GM23338 (cell line): ENCODE results near the gene COG2. TPM values are rescaled to one million over a fixed set of nuclear protein-coding genes. Genes with fewer than 3 reads are reported as not detected.

ENCODE experiments used
- ATAC-seq: fragments of 200-7000 bp; cut with Tn5 transposase; 3 replicates; pipeline ENCODE4 v1.9.1; 2020
- DNase-seq: peaks from one replicate; pipeline ENCODE4 v3.0.0-alpha.2; 2015; ENCODE audit warnings: low spot score
- H2AFZ ChIP-seq: fragments of 200-600 bp; sonication (generic); 2 replicates; pipeline ENCODE4 v1.8.0; 2016; ENCODE audit warnings: antibody characterized with exemption, mild to moderate bottlenecking, moderate library complexity
- H3F3A ChIP-seq: fragments of 200-600 bp; sonication (generic); replicated peaks from 2 replicates; pipeline ENCODE4 v1.8.0; 2017; ENCODE audit warnings: antibody characterized with exemption, mixed run types, low read depth
- H3K27ac ChIP-seq: fragments of 200-600 bp; sonication (generic); 2 replicates; pipeline ENCODE4 v1.6.1; 2016; ENCODE audit warnings: low read depth
- H3K27me3 ChIP-seq: fragments of 200-600 bp; sonication (generic); 2 replicates; pipeline ENCODE4 v1.8.0; 2016; ENCODE audit warnings: mild to moderate bottlenecking, mixed run types, moderate library complexity; ENCODE audit not compliant: insufficient read depth
- H3K36me3 ChIP-seq: fragments of 200-600 bp; sonication (generic); 2 replicates; pipeline ENCODE4 v1.8.0; 2016; ENCODE audit warnings: mild to moderate bottlenecking; ENCODE audit not compliant: insufficient read depth
- H3K4me1 ChIP-seq: fragments of 200-600 bp; sonication (generic); 2 replicates; pipeline ENCODE4 v1.8.0; 2016; ENCODE audit warnings: mild to moderate bottlenecking, moderate library complexity; ENCODE audit not compliant: insufficient read depth
- H3K4me2 ChIP-seq: fragments of 200-600 bp; sonication (generic); 2 replicates; pipeline ENCODE4 v1.7.1; 2017; ENCODE audit warnings: mixed run types
- H3K4me3 ChIP-seq: fragments of 200-600 bp; sonication (generic); 2 replicates; pipeline ENCODE4 v1.6.1; 2016; ENCODE audit warnings: mixed run types
- H3K79me2 ChIP-seq: fragments of 200-600 bp; sonication (generic); replicated peaks from 2 replicates; pipeline ENCODE4 v1.8.0; 2017; ENCODE audit warnings: mild to moderate bottlenecking; ENCODE audit not compliant: insufficient read depth
- H3K9me2 ChIP-seq: fragments of 200-600 bp; sonication (generic); 2 replicates; pipeline ENCODE4 v1.8.0; 2017; ENCODE audit not compliant: insufficient read depth
- H4K20me1 ChIP-seq: fragments of 200-600 bp; sonication (generic); replicated peaks from 2 replicates; pipeline ENCODE4 v1.8.0; 2017; ENCODE audit warnings: mild to moderate bottlenecking; ENCODE audit not compliant: insufficient read depth
- H3K27ac Mint-ChIP-seq: 2 replicates; pipeline ENCODE4 v1.8.0; 2020; ENCODE audit warnings: inconsistent platforms, mild to moderate bottlenecking, moderate library complexity, mixed read lengths
- H3K27me3 Mint-ChIP-seq: 3 replicates; pipeline ENCODE4 v1.8.0; 2022; ENCODE audit warnings: low read depth, mild to moderate bottlenecking, moderate library complexity, mixed read lengths, inconsistent platforms; ENCODE audit not compliant: insufficient read depth, poor library complexity
- H3K36me3 Mint-ChIP-seq: 3 replicates; pipeline ENCODE4 v1.8.0; 2021; ENCODE audit warnings: low read depth, mild to moderate bottlenecking, inconsistent platforms, moderate library complexity, mixed read lengths
- H3K4me1 Mint-ChIP-seq: 3 replicates; pipeline ENCODE4 v1.8.0; 2020; ENCODE audit warnings: mild to moderate bottlenecking, inconsistent platforms, mixed read lengths
- H3K4me3 Mint-ChIP-seq: 3 replicates; pipeline ENCODE4 v1.8.0; 2021; ENCODE audit warnings: moderate library complexity, mild to moderate bottlenecking, inconsistent platforms, mixed read lengths
- H3K9me3 Mint-ChIP-seq: 3 replicates; pipeline ENCODE4 v1.8.0; 2020; ENCODE audit warnings: moderate library complexity, mild to moderate bottlenecking, inconsistent platforms, mixed read lengths
- CREB1 ChIP-seq: fragments of 250-450 bp; sonication (Bioruptor Pico); IDR thresholded peaks from 2 replicates; pipeline ENCODE4 v1.5.0; 2020; ENCODE audit warnings: low read depth, mild to moderate bottlenecking, moderate library complexity
- ETS1 ChIP-seq: IDR thresholded peaks from 2 replicates; pipeline ENCODE4 v1.6.1; 2016; ENCODE audit warnings: antibody characterized with exemption
- EZH2 ChIP-seq: fragments of 200-600 bp; sonication (generic); IDR thresholded peaks from one replicate; pipeline ENCODE4 v1.8.0; 2017; ENCODE audit warnings: antibody characterized with exemption, mild to moderate bottlenecking, low read depth; ENCODE audit not compliant: unreplicated experiment
- EZH2phosphoT487 ChIP-seq: fragments of 200-600 bp; sonication (generic); IDR thresholded peaks from one replicate; pipeline ENCODE4 v1.8.1; 2018; ENCODE audit warnings: antibody characterized with exemption; ENCODE audit not compliant: unreplicated experiment
- JUNB ChIP-seq: IDR thresholded peaks from one replicate; pipeline ENCODE4 v1.6.1; 2016; ENCODE audit warnings: antibody characterized with exemption; ENCODE audit not compliant: unreplicated experiment
- NANOG ChIP-seq: IDR thresholded peaks from 2 replicates; pipeline ENCODE4 v1.6.1; 2016; ENCODE audit warnings: antibody characterized with exemption, borderline replicate concordance
- POLR2AphosphoS5 ChIP-seq: IDR thresholded peaks from 2 replicates; pipeline ENCODE4 v1.6.1; 2016; ENCODE audit warnings: antibody characterized with exemption, low read depth
- REST ChIP-seq: IDR thresholded peaks from one replicate; pipeline ENCODE4 v1.6.1; 2018; ENCODE audit warnings: antibody characterized with exemption; ENCODE audit not compliant: unreplicated experiment
- STAT1 ChIP-seq: IDR thresholded peaks from one replicate; pipeline ENCODE4 v1.6.1; 2016; ENCODE audit warnings: antibody characterized with exemption; ENCODE audit not compliant: unreplicated experiment
- ZNF114 ChIP-seq: fragments of 250-450 bp; sonication (Bioruptor Pico); IDR thresholded peaks from 2 replicates; pipeline ENCODE4 v1.5.0; 2020; ENCODE audit warnings: mild to moderate bottlenecking, moderate library complexity
- ZNF331 ChIP-seq: fragments of 250-450 bp; sonication (Bioruptor Pico); IDR thresholded peaks from 2 replicates; pipeline ENCODE4 v1.5.0; 2020; ENCODE audit warnings: low read depth, mild to moderate bottlenecking, moderate library complexity
- polyA plus RNA-seq: library from polyadenylated mRNA; unstranded; fragments of >200 nt; fragmentation: Nextera tagmentation; extraction: Ambion mirVana; gene quantifications from 2 replicates; pipeline ENCODE4 v1.2.1, GENCODE V29; 2016
- total RNA-seq: library from RNA; depleted of rRNA; stranded (reverse); fragments of >200 nt; shearing (Covaris generic); gene quantifications from 2 replicates; pipeline ENCODE4 v1.2.3, GENCODE V29; 2014
- TF ChIP-seq, protein P1 (sequence below), 2 experiments: fragments of 200-600 bp in 1 of 2; sonication (generic) in 1 of 2; conservative IDR thresholded peaks; 2 replicates each; pipeline versions ENCODE4 v1.5.1 to v1.6.1; 2016 to 2017; ENCODE audit warnings: antibody characterized with exemption in 2 of 2, low read depth in 2 of 2, mild to moderate bottlenecking in 2 of 2, moderate library complexity in 1 of 2
- TF ChIP-seq, protein P2 (sequence below): fragments of 250-450 bp; sonication (Bioruptor Pico); IDR thresholded peaks from 2 replicates; pipeline ENCODE4 v1.5.0; 2020; ENCODE audit warnings: mild to moderate bottlenecking, moderate library complexity

Gene COG2
- total and polyA plus RNA-seq, 2 experiments from 2014 or later: 35.8 to 38.5 TPM

DNA sequence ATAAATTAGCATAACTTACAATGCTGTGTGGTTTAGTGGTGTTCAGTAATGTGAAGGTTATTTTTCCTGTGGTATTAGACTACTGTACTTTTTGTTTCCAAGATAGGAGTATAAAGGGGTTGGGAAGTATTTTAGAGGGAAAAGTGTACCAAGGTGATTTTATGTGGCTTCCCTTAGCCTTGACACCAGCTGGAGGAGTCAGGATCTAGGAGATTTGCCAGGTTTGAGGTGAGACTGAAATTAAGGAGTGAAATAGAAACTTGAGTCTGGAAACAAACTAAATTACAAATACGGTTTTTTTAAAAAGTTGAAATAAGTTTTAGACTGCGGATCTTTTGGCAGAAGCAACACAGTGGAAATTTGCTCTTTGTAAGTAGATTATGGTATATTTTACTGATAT is 32.3 kb downstream of the COG2 start:
- peaks cover 23% of the 10 kb centered on the region for H3K36me3 ChIP-seq
- DNase-seq (no peak), ATAC-seq (no peak)
- H3K4me3 ChIP-seq: no peak overlapping the region
- H3K4me1 ChIP-seq: no peaks in the 10 kb centered on the region
- Mint-ChIP-seq H3K36me3 (peaks cover 52% of the 10 kb centered on the region), H3K27me3 (peaks cover 3% of the 10 kb centered on the region), H3K27ac (no peak overlapping the region), H3K4me1 (no peaks in the 10 kb centered on the region), H3K4me3 (no peak overlapping the region), H3K9me3 (no peaks in the 10 kb centered on the region)
- TF ChIP-seq ZNF331 (no peak), EZH2phosphoT487 (no peak), STAT1 (no peak), REST (no peak), JUNB (no peak), ETS1 (no peak), ZNF114 (CRISPR knock-in tag) (no peak), POLR2AphosphoS5 (no peak), EZH2 (no peak), CREB1 (CRISPR knock-in tag) (no peak), NANOG (no peak)
- TF ChIP-seq, protein P1, sequence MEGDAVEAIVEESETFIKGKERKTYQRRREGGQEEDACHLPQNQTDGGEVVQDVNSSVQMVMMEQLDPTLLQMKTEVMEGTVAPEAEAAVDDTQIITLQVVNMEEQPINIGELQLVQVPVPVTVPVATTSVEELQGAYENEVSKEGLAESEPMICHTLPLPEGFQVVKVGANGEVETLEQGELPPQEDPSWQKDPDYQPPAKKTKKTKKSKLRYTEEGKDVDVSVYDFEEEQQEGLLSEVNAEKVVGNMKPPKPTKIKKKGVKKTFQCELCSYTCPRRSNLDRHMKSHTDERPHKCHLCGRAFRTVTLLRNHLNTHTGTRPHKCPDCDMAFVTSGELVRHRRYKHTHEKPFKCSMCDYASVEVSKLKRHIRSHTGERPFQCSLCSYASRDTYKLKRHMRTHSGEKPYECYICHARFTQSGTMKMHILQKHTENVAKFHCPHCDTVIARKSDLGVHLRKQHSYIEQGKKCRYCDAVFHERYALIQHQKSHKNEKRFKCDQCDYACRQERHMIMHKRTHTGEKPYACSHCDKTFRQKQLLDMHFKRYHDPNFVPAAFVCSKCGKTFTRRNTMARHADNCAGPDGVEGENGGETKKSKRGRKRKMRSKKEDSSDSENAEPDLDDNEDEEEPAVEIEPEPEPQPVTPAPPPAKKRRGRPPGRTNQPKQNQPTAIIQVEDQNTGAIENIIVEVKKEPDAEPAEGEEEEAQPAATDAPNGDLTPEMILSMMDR (conservative IDR thresholded peaks at IDR 0.05; ENCODE audit: low read depth in 2 of 2): no peak
- TF ChIP-seq, protein P2, sequence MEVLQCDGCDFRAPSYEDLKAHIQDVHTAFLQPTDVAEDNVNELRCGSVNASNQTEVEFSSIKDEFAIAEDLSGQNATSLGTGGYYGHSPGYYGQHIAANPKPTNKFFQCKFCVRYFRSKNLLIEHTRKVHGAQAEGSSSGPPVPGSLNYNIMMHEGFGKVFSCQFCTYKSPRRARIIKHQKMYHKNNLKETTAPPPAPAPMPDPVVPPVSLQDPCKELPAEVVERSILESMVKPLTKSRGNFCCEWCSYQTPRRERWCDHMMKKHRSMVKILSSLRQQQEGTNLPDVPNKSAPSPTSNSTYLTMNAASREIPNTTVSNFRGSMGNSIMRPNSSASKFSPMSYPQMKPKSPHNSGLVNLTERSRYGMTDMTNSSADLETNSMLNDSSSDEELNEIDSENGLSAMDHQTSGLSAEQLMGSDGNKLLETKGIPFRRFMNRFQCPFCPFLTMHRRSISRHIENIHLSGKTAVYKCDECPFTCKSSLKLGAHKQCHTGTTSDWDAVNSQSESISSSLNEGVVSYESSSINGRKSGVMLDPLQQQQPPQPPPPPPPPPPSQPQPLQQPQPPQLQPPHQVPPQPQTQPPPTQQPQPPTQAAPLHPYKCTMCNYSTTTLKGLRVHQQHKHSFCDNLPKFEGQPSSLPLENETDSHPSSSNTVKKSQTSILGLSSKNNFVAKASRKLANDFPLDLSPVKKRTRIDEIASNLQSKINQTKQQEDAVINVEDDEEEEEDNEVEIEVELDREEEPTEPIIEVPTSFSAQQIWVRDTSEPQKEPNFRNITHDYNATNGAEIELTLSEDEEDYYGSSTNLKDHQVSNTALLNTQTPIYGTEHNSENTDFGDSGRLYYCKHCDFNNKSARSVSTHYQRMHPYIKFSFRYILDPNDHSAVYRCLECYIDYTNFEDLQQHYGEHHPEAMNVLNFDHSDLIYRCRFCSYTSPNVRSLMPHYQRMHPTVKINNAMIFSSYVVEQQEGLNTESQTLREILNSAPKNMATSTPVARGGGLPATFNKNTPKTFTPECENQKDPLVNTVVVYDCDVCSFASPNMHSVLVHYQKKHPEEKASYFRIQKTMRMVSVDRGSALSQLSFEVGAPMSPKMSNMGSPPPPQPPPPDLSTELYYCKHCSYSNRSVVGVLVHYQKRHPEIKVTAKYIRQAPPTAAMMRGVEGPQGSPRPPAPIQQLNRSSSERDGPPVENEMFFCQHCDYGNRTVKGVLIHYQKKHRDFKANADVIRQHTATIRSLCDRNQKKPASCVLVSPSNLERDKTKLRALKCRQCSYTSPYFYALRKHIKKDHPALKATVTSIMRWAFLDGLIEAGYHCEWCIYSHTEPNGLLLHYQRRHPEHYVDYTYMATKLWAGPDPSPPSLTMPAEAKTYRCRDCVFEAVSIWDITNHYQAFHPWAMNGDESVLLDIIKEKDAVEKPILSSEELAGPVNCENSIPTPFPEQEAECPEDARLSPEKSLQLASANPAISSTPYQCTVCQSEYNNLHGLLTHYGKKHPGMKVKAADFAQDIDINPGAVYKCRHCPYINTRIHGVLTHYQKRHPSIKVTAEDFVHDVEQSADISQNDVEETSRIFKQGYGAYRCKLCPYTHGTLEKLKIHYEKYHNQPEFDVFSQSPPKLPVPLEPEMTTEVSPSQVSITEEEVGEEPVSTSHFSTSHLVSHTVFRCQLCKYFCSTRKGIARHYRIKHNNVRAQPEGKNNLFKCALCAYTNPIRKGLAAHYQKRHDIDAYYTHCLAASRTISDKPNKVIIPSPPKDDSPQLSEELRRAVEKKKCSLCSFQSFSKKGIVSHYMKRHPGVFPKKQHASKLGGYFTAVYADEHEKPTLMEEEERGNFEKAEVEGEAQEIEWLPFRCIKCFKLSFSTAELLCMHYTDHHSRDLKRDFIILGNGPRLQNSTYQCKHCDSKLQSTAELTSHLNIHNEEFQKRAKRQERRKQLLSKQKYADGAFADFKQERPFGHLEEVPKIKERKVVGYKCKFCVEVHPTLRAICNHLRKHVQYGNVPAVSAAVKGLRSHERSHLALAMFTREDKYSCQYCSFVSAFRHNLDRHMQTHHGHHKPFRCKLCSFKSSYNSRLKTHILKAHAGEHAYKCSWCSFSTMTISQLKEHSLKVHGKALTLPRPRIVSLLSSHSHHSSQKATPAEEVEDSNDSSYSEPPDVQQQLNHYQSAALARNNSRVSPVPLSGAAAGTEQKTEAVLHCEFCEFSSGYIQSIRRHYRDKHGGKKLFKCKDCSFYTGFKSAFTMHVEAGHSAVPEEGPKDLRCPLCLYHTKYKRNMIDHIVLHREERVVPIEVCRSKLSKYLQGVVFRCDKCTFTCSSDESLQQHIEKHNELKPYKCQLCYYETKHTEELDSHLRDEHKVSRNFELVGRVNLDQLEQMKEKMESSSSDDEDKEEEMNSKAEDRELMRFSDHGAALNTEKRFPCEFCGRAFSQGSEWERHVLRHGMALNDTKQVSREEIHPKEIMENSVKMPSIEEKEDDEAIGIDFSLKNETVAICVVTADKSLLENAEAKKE (CRISPR knock-in tag): no peak
- no peaks in the 10 kb centered on the region for H3K79me2 ChIP-seq
- no peaks in the 10 kb centered on the region for H4K20me1 ChIP-seq
- H3F3A ChIP-seq: no peaks in the 10 kb centered on the region
- no peaks in the 10 kb centered on the region for H3K27me3 ChIP-seq
- no peaks in the 10 kb centered on the region for H3K9me2 ChIP-seq
- H3K4me2 ChIP-seq: no peak overlapping the region
- H3K27ac ChIP-seq: no peak overlapping the region
- no peak overlapping the region for H2AFZ ChIP-seq
